Fibroblast of lung (primary cell): Measurements from ENCODE around the gene SLC1A4. TPM values are rescaled to one million over a fixed set of nuclear protein-coding genes. Genes with fewer than 3 reads are reported as not detected.

ENCODE experiments used
- DNase-seq, 2 donors: peaks; one replicate each; pipeline versions ENCODE4 v3.0.0 to v3.0.0-alpha.2; 2010; ENCODE audit warnings: low read depth in 2 of 2
- H2AFZ ChIP-seq: 2 replicates; pipeline ENCODE4 v1.5.1; 2012; ENCODE audit warnings: low read length, control low read depth, inconsistent platforms
- H3K27ac ChIP-seq: 2 replicates; pipeline ENCODE4 v1.5.1; 2011; ENCODE audit warnings: low read length, control low read depth; ENCODE audit not compliant: insufficient read depth
- H3K27me3 ChIP-seq: 2 replicates; pipeline ENCODE4 v1.5.1; 2011; ENCODE audit warnings: mild to moderate bottlenecking, low read length; ENCODE audit not compliant: control insufficient read depth, insufficient read depth
- H3K36me3 ChIP-seq: 2 replicates; pipeline ENCODE4 v1.5.1; 2011; ENCODE audit warnings: low read length; ENCODE audit not compliant: control insufficient read depth, insufficient read depth
- H3K4me1 ChIP-seq: 2 replicates; pipeline ENCODE4 v1.5.1; 2011; ENCODE audit warnings: low read length; ENCODE audit not compliant: control insufficient read depth, insufficient read depth; ENCODE audit errors: extremely low read depth
- H3K4me2 ChIP-seq: 2 replicates; pipeline ENCODE4 v1.5.1; 2011; ENCODE audit warnings: low read length, control low read depth; ENCODE audit not compliant: insufficient read depth; ENCODE audit errors: extremely low read depth
- H3K4me3 ChIP-seq, 4 experiments: fragments of 200-600 bp in 1 of 4; sonication (generic) in 1 of 4; replicated peaks in 1 of 4; 2 replicates each; pipeline ENCODE4 v1.5.1; 2011 to 2016; ENCODE audit warnings: low read length in 4 of 4, low read depth in 3 of 4, mild to moderate bottlenecking in 3 of 4, control low read depth in 2 of 4, inconsistent platforms in 1 of 4, mixed read lengths in 1 of 4; ENCODE audit not compliant: insufficient read depth in 1 of 4; ENCODE audit errors: control extremely low read depth in 1 of 4
- H3K79me2 ChIP-seq: 2 replicates; pipeline ENCODE4 v1.5.1; 2012; ENCODE audit warnings: mild to moderate bottlenecking, low read length, inconsistent platforms; ENCODE audit not compliant: control insufficient read depth, insufficient read depth
- H3K9ac ChIP-seq: 2 replicates; pipeline ENCODE4 v1.5.1; 2011; ENCODE audit warnings: mild to moderate bottlenecking, low read length, control low read depth; ENCODE audit not compliant: insufficient read depth
- H3K9me3 ChIP-seq: 2 replicates; pipeline ENCODE4 v1.5.1; 2012; ENCODE audit warnings: low read depth, low read length; ENCODE audit not compliant: control insufficient read depth, insufficient read depth
- H4K20me1 ChIP-seq: 2 replicates; pipeline ENCODE4 v1.5.1; 2011; ENCODE audit warnings: low read length; ENCODE audit not compliant: control insufficient read depth, insufficient read depth; ENCODE audit errors: extremely low read depth
- CTCF ChIP-seq, 2 donors: IDR thresholded peaks in 1 of 2; conservative IDR thresholded peaks in 1 of 2; 1 replicate in 1 of 2; 2 replicates in 1 of 2; pipeline ENCODE4 v1.5.1; 2011 to 2012; ENCODE audit warnings: low read length in 2 of 2, control low read depth in 1 of 2, inconsistent platforms in 1 of 2, low read depth in 1 of 2, mild to moderate bottlenecking in 1 of 2
- EZH2 ChIP-seq: IDR thresholded peaks from 2 replicates; pipeline ENCODE4 v1.5.1; 2012; ENCODE audit warnings: low read length, control low read depth, mild to moderate bottlenecking; ENCODE audit errors: missing control alignments
- polyA plus RNA-seq, 2 donors: library from polyadenylated mRNA; depleted of rRNA in 1 of 2; stranded (reverse) in 1 of 2; unstranded in 1 of 2; fragments of >200 nt; gene quantifications; 2 replicates each; pipeline ENCODE4 v1.2.1, GENCODE V29; 2011 to 2012; ENCODE audit warnings: missing spikeins in 1 of 2
- total RNA-seq: library from RNA; depleted of rRNA; stranded (reverse); fragments of >200 nt; gene quantifications from 2 replicates; pipeline ENCODE4 v1.2.1, GENCODE V29; 2014

The SLC1A4 gene
- total and polyA plus RNA-seq, 2 donors (not counting 1 experiment from before 2014, with no cell fraction given) = 4.9 to 20.8 TPM

GRCh38 chr2:65026704-65027464 is 37.7 kb downstream of the SLC1A4 start:
- H3K4me2 ChIP-seq = no peak overlapping the region
- H3K27ac ChIP-seq = no peak overlapping the region
- no peak overlapping the region for H3K4me3 ChIP-seq
- no peak for DNase-seq
- no peak overlapping the region for H3K9ac ChIP-seq
- no peaks in the 10 kb centered on the region for H4K20me1 ChIP-seq
- no peaks in the 10 kb centered on the region for H3K4me1 ChIP-seq
- H3K9me3 ChIP-seq = no peaks in the 10 kb centered on the region
- no peaks in the 10 kb centered on the region for H3K79me2 ChIP-seq
- no peak for TF ChIP-seq EZH2
- no peak for TF ChIP-seq CTCF (conservative IDR thresholded peaks at IDR 0.05 in 1 of 2, IDR thresholded peaks at IDR 0.05 in 1 of 2; ENCODE audit: low read depth in 1 of 2, low read length in 2 of 2)
- H3K36me3 ChIP-seq = no peaks in the 10 kb centered on the region
- H3K27me3 ChIP-seq = peaks cover 2% of the 10 kb centered on the region
- H2AFZ ChIP-seq = no peak overlapping the region

DNA sequence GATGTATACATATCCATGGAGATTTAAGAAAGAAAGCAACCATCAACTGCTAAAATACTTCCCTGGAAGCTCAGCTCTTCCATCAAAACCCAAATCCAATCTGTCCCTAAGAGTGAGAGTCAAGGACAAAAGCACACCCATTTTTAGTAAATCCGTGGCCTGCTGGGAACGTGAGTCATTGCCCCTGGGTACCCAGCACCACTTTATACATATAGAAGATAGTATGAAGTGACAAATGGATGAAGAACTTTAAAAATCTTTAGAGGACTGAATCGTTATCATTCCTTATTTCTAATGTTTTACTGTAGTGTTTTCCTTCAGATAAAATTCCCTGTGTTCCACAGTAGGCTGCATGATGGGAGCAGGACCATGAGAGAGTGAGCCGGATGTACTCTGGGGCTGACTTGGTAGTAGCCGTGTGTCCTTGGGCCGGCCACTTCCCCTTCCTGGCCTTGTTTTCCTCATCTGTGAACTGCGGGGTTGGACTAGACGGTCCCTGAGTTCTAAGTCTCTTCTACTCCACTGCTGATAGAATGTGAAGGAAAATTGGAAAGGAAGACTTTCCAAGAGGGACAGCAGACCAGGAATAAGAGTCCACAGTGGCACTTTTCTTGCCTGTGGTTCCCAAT is 38.5 kb downstream of the SLC1A4 start:
- H3K4me2 ChIP-seq = no peak overlapping the region
- no peak overlapping the region for H3K27ac ChIP-seq
- H3K36me3 ChIP-seq = no peaks in the 10 kb centered on the region
- peaks cover 2% of the 10 kb centered on the region for H3K27me3 ChIP-seq
- no peaks in the 10 kb centered on the region for H3K4me1 ChIP-seq
- H2AFZ ChIP-seq = no peak overlapping the region
- H3K4me3 ChIP-seq = no peak overlapping the region
- H4K20me1 ChIP-seq = no peaks in the 10 kb centered on the region
- H3K9ac ChIP-seq = no peak overlapping the region
- no peaks in the 10 kb centered on the region for H3K79me2 ChIP-seq
- TF ChIP-seq EZH2 = no peak
- no peak for TF ChIP-seq CTCF (conservative IDR thresholded peaks at IDR 0.05 in 1 of 2, IDR thresholded peaks at IDR 0.05 in 1 of 2; ENCODE audit: low read depth in 1 of 2, low read length in 2 of 2)
- no peak for DNase-seq
- no peaks in the 10 kb centered on the region for H3K9me3 ChIP-seq

- Histone ChIP-seq H3K4me2 (no peak overlapping the region), H3K27me3 (peaks cover 2% of the 10 kb centered on the region), H3K4me1 (no peaks in the 10 kb centered on the region), H3K9ac (no peak overlapping the region), H2AFZ (no peak overlapping the region), H3K79me2 (no peaks in the 10 kb centered on the region), H4K20me1 (no peaks in the 10 kb centered on the region), H3K27ac (no peak overlapping the region), H3K9me3 (no peaks in the 10 kb centered on the region), H3K4me3 (no peak overlapping the region), H3K36me3 (no peaks in the 10 kb centered on the region)
- no peak for DNase-seq
- TF ChIP-seq CTCF (conservative IDR thresholded peaks at IDR 0.05 in 1 of 2, IDR thresholded peaks at IDR 0.05 in 1 of 2; ENCODE audit: low read depth in 1 of 2, low read length in 2 of 2) (no peak), EZH2 (no peak)
Measured at GRCh38 chr2:65030476-65031332, 41.5 kb downstream of the SLC1A4 start.
